Natural killer cell (primary cell): ENCODE measurements around the gene RRAGA. TPM values are rescaled to one million over a fixed set of nuclear protein-coding genes. Genes with fewer than 3 reads are reported as not detected.

Source experiments
- ATAC-seq, 3 donors: fragments of 150-1000 bp in 2 of 3; fragments of 200-7000 bp in 1 of 3; cut with Tn5 transposase; 1 replicate in 1 of 3; 2 replicates in 2 of 3; pipeline ENCODE4 v1.10.0; 2021; ENCODE audit warnings: mild to moderate bottlenecking in 2 of 3, moderate library complexity in 2 of 3
- DNase-seq, 2 donors: peaks; one replicate each; pipeline versions ENCODE4 v3.0.0 to v3.0.0-alpha.2; 2013 to 2021; ENCODE audit warnings: mixed read lengths in 1 of 2
- H3K27ac ChIP-seq: one replicate; pipeline ENCODE4 v1.5.1; 2013; ENCODE audit warnings: mild to moderate bottlenecking, low read length
- H3K27me3 ChIP-seq: one replicate; pipeline ENCODE4 v1.6.1; 2013; ENCODE audit warnings: low read length; ENCODE audit not compliant: control insufficient read depth, insufficient read depth
- H3K36me3 ChIP-seq: one replicate; pipeline ENCODE4 v1.6.1; 2013; ENCODE audit warnings: low read length; ENCODE audit not compliant: control insufficient read depth, insufficient read depth
- H3K4me1 ChIP-seq: one replicate; pipeline ENCODE4 v1.6.1; 2013; ENCODE audit warnings: low read length; ENCODE audit not compliant: control insufficient read depth, insufficient read depth
- H3K4me3 ChIP-seq: one replicate; pipeline ENCODE4 v1.5.1; 2013; ENCODE audit warnings: low read length
- H3K9me3 ChIP-seq: one replicate; pipeline ENCODE4 v1.6.1; 2013; ENCODE audit warnings: low read length; ENCODE audit not compliant: control insufficient read depth, insufficient read depth
- H3K27ac Mint-ChIP-seq, 2 donors: one replicate each; pipeline ENCODE4 v1.8.0; 2022; ENCODE audit warnings: mild to moderate bottlenecking in 2 of 2, mixed read lengths in 2 of 2, moderate library complexity in 1 of 2
- H3K27me3 Mint-ChIP-seq, 2 donors: one replicate each; pipeline ENCODE4 v1.8.0; 2022; ENCODE audit warnings: low read depth in 2 of 2, mixed read lengths in 2 of 2
- H3K36me3 Mint-ChIP-seq: one replicate; pipeline ENCODE4 v1.8.0; 2022; ENCODE audit warnings: mixed read lengths
- H3K4me1 Mint-ChIP-seq, 2 donors: one replicate each; pipeline ENCODE4 v1.8.0; 2022; ENCODE audit warnings: mixed read lengths in 2 of 2
- H3K4me3 Mint-ChIP-seq: one replicate; pipeline ENCODE4 v1.8.0; 2022; ENCODE audit warnings: mild to moderate bottlenecking, moderate library complexity, mixed read lengths
- H3K9me3 Mint-ChIP-seq, 2 donors: one replicate each; pipeline ENCODE4 v1.8.0; 2022; ENCODE audit warnings: mixed read lengths in 2 of 2
- CTCF ChIP-seq: fragments of 200-600 bp; IDR thresholded peaks from one replicate; pipeline ENCODE4 v1.8.0; 2022; ENCODE audit warnings: antibody characterized with exemption
- WGBS: methylation state at CpG from one replicate; pipeline ENCODE4 v1.1.7; 2013; ENCODE audit warnings: missing lambda C conversion rate; ENCODE audit not compliant: insufficient coverage; 5-methylcytosine and 5-hydroxymethylcytosine counted together
- intact Hi-C: fragments of 100-400 bp; cut with micrococcal nuclease; formaldehyde crosslinking; loops from one replicate; pipeline ENCODE4 v1.14.2; 2022
- total RNA-seq, 4 donors: library from RNA; stranded (reverse); fragments of 120-200 nt in 1 of 4; gene quantifications; one replicate each; pipeline versions ENCODE4 v1.2.3 to v1.2.4, GENCODE V29; 2013 to 2022

Gene RRAGA
- total RNA-seq, result 10 to 100 TPM; 39.0 to 43.9 (median 41.5) TPM
- 26.0 TPM for total RNA-seq (2013)

GRCh38 chr9:19048966-19049916, at the start of gene RRAGA:
Gene RRAGA (plus strand): TSS chr9:19049427. CDS start chr9:19049660, 233 bp downstream.
- Mint-ChIP-seq H3K9me3 (no peaks in the 10 kb centered on the region), H3K27ac (peak within 1 kb of the TSS; percentile 95 to 96), H3K36me3 (no peaks in the 10 kb centered on the region), H3K27me3 (no peaks in the 10 kb centered on the region), H3K4me3 (peak within 1 kb of the TSS; percentile 94), H3K4me1 (peaks cover 30 to 33% of the 10 kb centered on the region in 2 donors)
- Histone ChIP-seq H3K36me3 (peaks cover 4% of the 10 kb centered on the region), H3K4me3 (peak within 1 kb of the TSS; percentile 77), H3K4me1 (peaks cover 20% of the 10 kb centered on the region), H3K27ac (peak within 1 kb of the TSS; percentile 82), H3K9me3 (no peaks in the 10 kb centered on the region), H3K27me3 (no peaks in the 10 kb centered on the region)
- peak; percentile 94 to 97 for DNase-seq
- intact Hi-C loops, result loop anchor here (1.0 to 5.0 kb wide), 5 partner anchors 53 to 408 kb away; partner anchors contain the start of genes DENND4C, HAUS6 and RPS6
- TF ChIP-seq CTCF, result peak; percentile 69
- peak; percentile 92 to 96 (median 93) for ATAC-seq
- WGBS, result under 1% methylated on average over 80 of the region's 82 CpGs

GRCh38 chr9:19000133-19000532, 49.1 kb upstream of the RRAGA start:
- no peaks in the 10 kb centered on the region for H3K4me1 Mint-ChIP-seq

GRCh38 chr9:19009391-19009965, 39.7 kb upstream of the RRAGA start:
- H3K27me3 Mint-ChIP-seq, result peaks cover 0 to 7% of the 10 kb centered on the region in 2 donors
- no peaks in the 10 kb centered on the region for H3K36me3 Mint-ChIP-seq
- H3K9me3 Mint-ChIP-seq, result no peaks in the 10 kb centered on the region
- Histone ChIP-seq H3K4me3 (no peak overlapping the region), H3K27ac (no peak overlapping the region), H3K9me3 (no peaks in the 10 kb centered on the region), H3K27me3 (no peaks in the 10 kb centered on the region), H3K4me1 (no peaks in the 10 kb centered on the region), H3K36me3 (no peaks in the 10 kb centered on the region)
- DNase-seq (no peak), ATAC-seq (no peak)
- no peak overlapping the region for H3K27ac Mint-ChIP-seq
- WGBS, result 87% methylated on average over 5 of the region's 5 CpGs
- TF ChIP-seq CTCF, result no peak
- intact Hi-C loops, result no loop called here
- no peaks in the 10 kb centered on the region for H3K4me1 Mint-ChIP-seq
- H3K4me3 Mint-ChIP-seq, result no peak overlapping the region

More at GRCh38 chr9:19000133-19000532, 49.1 kb upstream of the RRAGA start:
- DNase-seq (no peak), ATAC-seq (no peak)
- Histone ChIP-seq H3K27ac (no peak overlapping the region), H3K4me1 (no peaks in the 10 kb centered on the region), H3K36me3 (no peaks in the 10 kb centered on the region), H3K9me3 (no peaks in the 10 kb centered on the region), H3K4me3 (no peak overlapping the region), H3K27me3 (no peaks in the 10 kb centered on the region)
- Mint-ChIP-seq H3K27ac (no peak overlapping the region), H3K4me3 (no peak overlapping the region), H3K27me3 (peaks cover 8 to 9% of the 10 kb centered on the region in 2 donors), H3K36me3 (no peaks in the 10 kb centered on the region), H3K9me3 (no peaks in the 10 kb centered on the region)
- intact Hi-C loops, result no loop called here
- TF ChIP-seq CTCF, result no peak
- 82% methylated on average over 16 of the region's 16 CpGs for WGBS
